Muscle of back (tissue), 13 donors: ENCODE measurements around the gene TSPAN5. TPM values are rescaled to one million over a fixed set of nuclear protein-coding genes. Genes with fewer than 3 reads are reported as not detected.
"Not testable (repeated sequence)": the region's sequence is repeated elsewhere in the genome, so short reads cannot be mapped to it uniquely, and the experiment has no call there.

ENCODE experiments used
- DNase-seq, 3 donors: peaks; one replicate each; pipeline versions ENCODE4 v3.0.0 to v3.0.0-alpha.2; 2013
- long read RNA-seq, 9 donors: transcript quantifications; one replicate each; lab custom pipeline, GENCODE V29; 2026
- polyA plus RNA-seq, 10 donors: library from polyadenylated mRNA; unstranded; fragments of 120-200 nt; gene quantifications; one replicate each; pipeline ENCODE4 v1.2.1, GENCODE V29; 2013; ENCODE audit not compliant: insufficient read length in 10 of 10

The TSPAN5 gene
- 10 to 100 TPM; 14.4 to 24.9 (median 15.9) TPM for polyA plus RNA-seq
- long read RNA-seq, donor 1, transcript TSPAN5-201 (8 exons, 3,365 nt) = major isoform, 6 of 6 reads
- long read RNA-seq, donor 1, partial matches to known transcripts = 0 of 6 reads
- long read RNA-seq, donor 1, other reads (novel, unspliced or antisense) = 0 of 6 reads
- long read RNA-seq, donor 2, partial matches to known transcripts = 0 of 4 reads
- long read RNA-seq, donor 2, other reads (novel, unspliced or antisense) = 0 of 4 reads
- long read RNA-seq, donor 3 = 0 reads
- long read RNA-seq, donor 4, transcript TSPAN5-201 (8 exons, 3,365 nt) = major isoform, 5 of 11 reads
- long read RNA-seq, donor 4, partial matches to known transcripts = 6 of 11 reads
- long read RNA-seq, donor 4, other reads (novel, unspliced or antisense) = 0 of 11 reads
- long read RNA-seq, donor 5, full-length matches to known transcripts = 5 of 5 reads
- long read RNA-seq, donor 5, partial matches to known transcripts = 0 of 5 reads
- long read RNA-seq, donor 5, other reads (novel, unspliced or antisense) = 0 of 5 reads
- long read RNA-seq, donor 6, full-length matches to known transcripts = 6 of 6 reads
- long read RNA-seq, donor 6, partial matches to known transcripts = 0 of 6 reads
- long read RNA-seq, donor 6, other reads (novel, unspliced or antisense) = 0 of 6 reads
- long read RNA-seq, donor 7, full-length matches to known transcripts = 7 of 7 reads
- long read RNA-seq, donor 7, partial matches to known transcripts = 0 of 7 reads
- long read RNA-seq, donor 7, other reads (novel, unspliced or antisense) = 0 of 7 reads
- long read RNA-seq, donor 8, transcript TSPAN5-201 (8 exons, 3,365 nt) = major isoform, 6 of 6 reads
- long read RNA-seq, donor 8, partial matches to known transcripts = 0 of 6 reads
- long read RNA-seq, donor 8, other reads (novel, unspliced or antisense) = 0 of 6 reads
- long read RNA-seq, donor 9, partial matches to known transcripts = 0 of 1 reads
- long read RNA-seq, donor 9, other reads (novel, unspliced or antisense) = 0 of 1 reads

DNA sequence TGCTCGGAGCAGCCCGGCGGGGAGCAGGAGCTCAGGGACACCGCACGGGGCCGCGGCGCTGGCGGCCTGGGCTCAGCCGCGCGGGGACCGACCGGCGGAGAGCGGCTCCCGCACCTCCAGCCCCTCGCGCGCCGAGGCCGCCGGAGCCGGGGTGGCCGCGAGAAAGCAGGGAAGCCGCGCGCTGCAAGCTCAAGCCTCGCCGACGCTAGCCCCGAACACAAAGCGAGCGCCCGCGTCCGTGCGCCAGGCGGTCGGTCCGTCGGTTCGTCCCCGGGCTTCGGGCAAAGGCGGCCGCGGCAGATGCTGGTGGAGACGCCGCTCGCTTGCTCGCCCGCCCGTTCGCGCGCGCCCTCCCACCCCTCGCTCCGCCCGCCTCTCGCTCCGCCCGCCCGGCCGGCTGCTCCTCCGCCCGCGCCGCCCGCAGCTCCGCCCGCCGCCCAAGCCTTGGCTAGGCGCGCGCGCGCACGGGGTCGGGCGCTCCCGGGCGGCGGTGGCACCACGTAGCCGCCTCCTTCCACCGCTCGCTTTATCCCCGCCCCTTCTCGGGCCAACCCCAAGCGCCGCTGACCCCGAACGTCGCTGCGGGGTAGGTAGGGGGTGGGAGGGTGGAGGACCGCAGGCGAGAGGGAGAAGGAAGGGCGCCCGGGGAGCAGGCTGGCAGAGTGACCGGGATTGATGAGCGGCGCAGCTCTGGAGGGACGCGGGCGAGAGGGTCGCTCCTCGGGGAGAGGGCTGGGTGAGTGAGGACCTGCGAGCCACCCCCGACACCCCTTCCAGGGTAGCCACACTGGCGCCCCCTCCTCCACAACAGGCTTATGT lies at the start of gene TSPAN5:
TSS of gene TSPAN5 (minus strand) at position 325 of the 819 bp plus-strand sequence.
- peak; percentile 79 to 94 (median 81) for DNase-seq

- DNase-seq = no peak
Observed at GRCh38 chr4:98706935-98707334, 48.5 kb upstream of the TSPAN5 start.

- DNase-seq = no peak
Observed at GRCh38 chr4:98706200-98706813, 47.9 kb upstream of the TSPAN5 start.

DNA sequence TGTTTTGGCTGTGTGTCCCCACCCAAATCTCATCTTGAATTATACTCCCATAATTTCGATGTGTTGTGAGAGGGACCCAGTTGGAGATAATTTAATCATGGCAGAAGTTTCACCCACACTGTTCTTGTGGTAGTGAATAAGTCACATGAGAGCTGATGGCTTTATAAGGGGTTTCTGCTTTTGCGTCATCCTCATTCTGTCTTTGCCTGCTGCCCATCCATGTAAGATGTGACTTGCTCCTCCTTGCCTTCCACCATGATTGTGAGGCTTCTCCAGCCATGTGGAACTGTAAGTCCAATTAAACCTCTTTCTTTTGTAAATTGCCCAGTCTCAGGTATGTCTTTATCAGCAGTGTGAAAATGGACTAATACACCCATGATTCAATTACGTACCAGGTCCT lies 47.2 kb upstream of the TSPAN5 start:
- not testable (repeated sequence) for DNase-seq

DNA sequence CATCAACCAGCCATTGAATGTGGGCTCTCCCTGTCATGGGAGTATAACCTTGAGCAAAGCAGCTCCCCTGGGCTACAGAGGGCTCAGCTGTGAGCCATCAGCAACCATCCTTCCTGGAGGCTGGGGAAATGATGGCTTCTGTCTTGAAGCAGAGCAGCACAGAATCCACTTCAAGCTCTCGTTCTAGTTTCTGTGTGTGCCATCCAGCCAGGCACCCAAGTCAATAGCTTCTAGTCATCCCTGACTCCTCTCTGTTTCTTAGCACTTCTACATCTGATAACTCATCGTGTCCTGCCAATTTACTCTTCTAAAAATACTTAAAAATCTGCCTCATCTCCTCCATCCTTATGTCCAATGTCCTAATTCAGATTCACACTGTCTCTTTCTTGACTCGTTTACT lies 42.2 kb upstream of the TSPAN5 start:
- DNase-seq = no peak

DNA sequence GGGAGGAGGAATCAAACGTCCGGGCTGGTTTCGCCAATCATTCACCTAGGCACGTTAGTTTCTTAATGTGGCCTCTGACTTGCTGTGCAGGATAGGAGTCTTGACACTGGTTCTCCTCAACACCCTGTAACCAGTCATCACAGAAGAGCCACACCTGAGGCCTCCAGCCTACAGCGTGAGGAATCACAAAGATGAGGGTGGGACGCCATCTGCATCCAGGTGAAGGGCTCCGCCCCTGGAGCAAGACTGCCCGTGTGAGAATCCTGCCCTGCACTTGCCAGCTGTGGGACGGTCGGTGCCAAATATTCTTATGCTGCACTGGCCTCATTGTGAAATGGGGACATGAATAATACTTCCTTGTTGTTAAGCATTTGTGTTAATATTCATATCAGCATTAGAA lies 35.7 kb upstream of the TSPAN5 start:
- no peak for DNase-seq

- no peak for DNase-seq
Observed at GRCh38 chr4:98692411-98692810, 34.0 kb upstream of the TSPAN5 start.

- DNase-seq = no peak
Observed at GRCh38 chr4:98691588-98691987, 33.2 kb upstream of the TSPAN5 start.

DNA sequence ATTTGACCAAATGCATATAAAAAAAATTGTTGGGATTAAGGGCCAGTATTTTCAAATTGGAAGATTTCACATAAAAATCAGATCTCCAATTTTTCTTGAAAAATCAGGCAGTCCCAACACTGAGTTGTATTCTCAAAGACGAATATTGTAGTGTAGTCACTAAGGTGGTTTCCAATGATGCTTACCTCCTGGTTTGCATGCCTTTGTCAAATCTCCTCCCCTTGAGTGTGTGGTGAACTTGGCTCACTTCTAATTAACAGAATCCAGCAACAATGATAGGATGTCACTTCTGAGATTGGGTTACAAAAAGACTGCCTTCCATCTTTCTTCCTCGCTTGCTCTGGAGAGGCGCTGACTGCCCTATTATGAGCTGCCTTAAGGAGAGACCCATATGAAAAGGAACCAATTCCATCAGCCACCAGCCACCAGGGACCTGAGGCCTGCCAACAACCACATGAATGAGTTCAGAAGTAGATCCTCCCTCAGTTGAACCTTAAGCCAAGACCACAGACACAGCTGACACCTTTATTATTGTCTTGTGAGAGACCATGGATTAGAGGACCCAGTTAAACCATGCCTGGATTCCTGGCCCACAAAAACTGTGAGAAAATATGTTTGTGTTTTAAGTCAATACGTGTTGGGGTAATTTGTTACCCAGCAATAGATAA lies 31.2 kb upstream of the TSPAN5 start:
- no peak for DNase-seq

GRCh38 chr4:98688411-98689290 lies 30.2 kb upstream of the TSPAN5 start:
- DNase-seq = no peak

DNA sequence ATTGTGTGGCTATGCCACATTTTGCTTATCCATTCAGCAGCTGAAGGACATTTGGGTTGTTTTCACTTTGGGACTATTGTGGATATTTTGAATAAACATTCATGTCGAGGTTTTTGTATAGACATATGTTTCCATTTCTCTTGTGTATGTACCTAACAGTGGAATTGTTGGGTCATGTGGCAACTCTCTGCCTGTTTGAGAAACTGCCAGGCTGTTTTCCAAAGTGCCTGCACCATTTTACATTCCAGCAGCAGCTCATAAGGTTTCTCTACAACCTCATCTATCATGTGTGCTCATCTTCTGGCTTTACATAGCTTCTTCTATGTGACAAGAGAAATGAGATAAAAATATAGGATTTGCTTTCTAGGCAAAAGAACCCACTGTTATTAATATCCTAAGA lies 29.5 kb upstream of the TSPAN5 start:
- DNase-seq = no peak

DNA sequence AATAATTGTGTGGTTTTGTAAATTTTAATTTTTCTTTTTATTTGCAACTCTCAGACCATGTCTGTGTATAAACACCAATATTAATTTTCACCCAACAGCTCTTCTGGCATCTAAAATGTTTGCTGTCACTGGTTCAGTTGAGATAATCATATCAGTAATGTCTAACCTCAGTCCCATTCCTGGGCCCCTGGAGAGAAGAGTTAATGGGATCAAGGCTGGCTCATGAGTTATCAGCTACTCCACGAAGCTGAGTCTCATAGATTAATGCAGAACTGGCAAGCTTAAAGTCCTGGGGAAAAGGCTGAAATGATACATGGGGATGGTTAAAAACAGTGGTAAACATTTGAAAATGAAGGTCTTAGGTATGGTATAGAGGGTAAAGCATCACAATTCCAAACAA lies 28.4 kb upstream of the TSPAN5 start:
- DNase-seq = no peak

DNA sequence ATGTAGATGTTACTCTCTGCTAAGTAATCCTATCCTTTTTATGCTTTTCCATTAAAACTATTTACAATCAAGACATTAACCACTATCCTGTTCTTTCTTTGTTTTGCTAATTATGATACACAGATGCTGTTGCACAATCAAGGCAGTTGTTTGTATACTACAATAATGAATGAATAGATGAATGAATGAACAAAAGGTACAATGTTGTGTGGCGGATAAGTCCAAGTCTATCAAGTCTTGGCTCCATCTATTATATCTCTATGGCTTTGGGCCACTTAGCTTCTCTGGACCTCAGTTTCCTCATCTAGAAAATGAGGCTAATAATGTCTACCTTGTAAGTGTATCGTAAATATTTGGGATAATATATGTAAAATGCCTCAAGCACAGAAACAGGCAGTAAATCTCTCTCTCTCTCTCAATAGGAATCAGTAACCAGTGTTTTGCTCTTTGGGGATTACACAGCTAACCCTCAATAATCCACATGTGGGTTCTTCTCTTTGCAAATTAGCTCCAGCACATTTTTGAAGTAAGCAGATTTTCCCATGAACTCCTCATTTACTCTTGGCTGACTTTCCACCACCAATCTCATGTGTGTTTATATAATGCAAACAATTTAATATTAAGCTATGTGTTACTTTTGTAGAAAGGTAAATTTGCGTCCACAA lies 27.8 kb upstream of the TSPAN5 start:
- no peak for DNase-seq

DNA sequence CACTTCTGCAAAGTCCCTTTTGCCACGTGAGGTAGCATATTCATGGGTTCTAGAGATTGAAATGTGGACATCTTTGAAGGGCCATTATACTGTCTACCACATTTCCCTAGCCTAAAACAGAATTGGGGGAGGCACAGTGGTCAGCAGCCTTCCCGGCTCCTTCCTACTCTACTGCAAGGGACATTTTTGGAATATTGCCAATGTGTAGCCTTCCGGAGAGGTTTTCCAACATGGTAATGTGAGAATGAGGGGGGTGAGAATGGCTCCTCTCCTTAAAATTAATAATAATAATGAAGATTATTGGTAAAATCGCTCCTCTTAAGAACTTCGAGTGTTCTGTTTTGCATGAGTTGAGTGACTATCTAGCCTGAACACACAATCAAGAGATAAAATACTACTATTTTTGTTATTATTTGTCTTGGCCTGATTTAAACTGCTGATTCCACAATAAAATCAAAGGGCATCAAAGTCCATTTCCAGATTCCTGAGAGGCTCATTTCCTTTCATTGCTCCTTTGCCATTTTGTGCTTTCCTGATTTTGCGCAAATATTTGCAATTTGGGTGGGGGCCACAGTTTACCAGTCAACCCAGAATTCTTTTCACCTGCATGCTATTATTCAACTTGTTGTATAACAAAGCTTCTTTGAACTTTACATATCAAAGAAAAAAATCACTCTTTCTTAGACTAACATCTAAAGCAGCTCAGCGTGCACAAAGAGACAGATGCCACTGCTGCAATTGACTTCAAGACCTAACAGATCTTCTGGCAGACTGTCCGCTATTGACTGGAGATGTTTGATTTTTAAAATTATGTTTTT lies 27.0 kb upstream of the TSPAN5 start:
- DNase-seq = no peak

GRCh38 chr4:98682719-98683118 lies 24.3 kb upstream of the TSPAN5 start:
- no peak for DNase-seq

- DNase-seq = no peak
Observed at GRCh38 chr4:98680806-98681205, 22.4 kb upstream of the TSPAN5 start.

- no peak for DNase-seq
Observed at GRCh38 chr4:98679738-98680137, 21.3 kb upstream of the TSPAN5 start.

DNA sequence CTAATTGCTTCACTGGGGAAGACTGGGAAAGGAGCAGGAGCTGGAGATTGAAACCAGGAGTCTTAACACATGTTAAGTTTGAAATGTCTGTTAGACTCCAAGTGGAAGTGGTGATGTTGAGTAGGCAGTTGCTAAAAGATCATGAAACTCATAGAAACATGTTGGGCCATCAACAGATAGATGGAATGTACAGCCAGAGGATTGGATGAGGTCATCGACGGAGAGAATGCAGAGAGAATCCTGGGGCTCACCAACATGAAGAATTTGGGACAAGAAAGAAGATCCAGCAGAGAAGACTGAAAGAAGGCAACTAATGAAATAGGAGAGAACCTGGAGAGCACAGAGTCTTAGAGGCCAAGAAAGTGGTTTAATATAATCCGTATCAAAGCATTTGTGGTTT lies 19.4 kb upstream of the TSPAN5 start:
- no peak for DNase-seq
